ENCODE measurements around the gene ZNF420.
"Not testable (repeated sequence)": the region's sequence is repeated elsewhere in the genome, so short reads cannot be mapped to it uniquely, and the experiment has no call there.

The ZNF420 gene

DNA sequence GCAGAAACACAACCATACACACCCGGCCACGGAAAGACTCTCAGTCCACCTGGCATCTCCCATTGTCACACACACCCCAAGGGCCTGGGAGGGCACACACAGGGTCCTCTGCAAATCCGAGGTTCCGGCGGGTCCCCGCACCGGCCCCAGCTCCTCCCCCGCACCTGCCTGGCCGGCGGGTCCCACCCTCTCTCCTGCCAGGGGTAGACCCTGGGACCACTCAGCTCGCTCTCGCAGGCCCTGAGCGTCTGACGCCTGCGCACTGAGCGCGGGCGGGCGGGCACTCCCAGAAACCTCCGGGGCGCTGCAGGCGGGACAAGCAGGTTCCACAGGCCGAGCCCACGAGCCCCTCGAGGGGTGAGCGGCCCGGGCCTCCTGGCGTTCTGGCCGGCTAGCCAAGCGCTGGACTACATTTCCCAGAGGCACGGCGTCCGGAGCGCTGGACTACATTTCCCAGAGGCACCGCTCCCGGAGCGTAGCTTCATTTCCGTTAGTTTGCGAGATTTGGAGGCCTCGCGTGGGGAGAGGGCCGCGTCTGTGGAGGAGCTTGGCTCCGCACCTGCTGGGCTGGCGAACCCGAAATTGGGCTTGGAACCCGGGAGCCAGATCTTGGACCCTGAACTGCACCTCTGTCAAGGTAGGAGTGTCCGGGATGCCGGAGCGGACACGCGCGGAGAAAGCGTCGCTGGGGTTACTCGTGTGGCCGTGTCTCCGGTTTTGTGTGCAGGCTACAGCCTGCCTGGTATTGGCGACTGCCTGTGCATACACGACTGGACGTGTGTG, at the start of gene ZNF420:
Gene ZNF420, plus strand, starts transcription at position 500 of the 783 bp plus-strand sequence. CDS start 10,686 bp downstream, outside the sequence.
- peak; percentile 72; the same call in 1 of the 2 replicates for TF ChIP-seq POLR2A (IDR thresholded peaks at IDR 0.05; ENCODE audit: low read depth, low read length)
- DNase-seq (ENCODE audit: insufficient read length, low spot score): peak; percentile 91
- peak; percentile 89 for FAIRE-seq

GRCh38 chr19:37045140-37045539, 33.1 kb upstream of the ZNF420 start:
- TF ChIP-seq POLR2A (IDR thresholded peaks at IDR 0.05; ENCODE audit: low read depth, low read length): no peak
- FAIRE-seq (no peak), DNase-seq (ENCODE audit: insufficient read length, low spot score) (no peak)

DNA sequence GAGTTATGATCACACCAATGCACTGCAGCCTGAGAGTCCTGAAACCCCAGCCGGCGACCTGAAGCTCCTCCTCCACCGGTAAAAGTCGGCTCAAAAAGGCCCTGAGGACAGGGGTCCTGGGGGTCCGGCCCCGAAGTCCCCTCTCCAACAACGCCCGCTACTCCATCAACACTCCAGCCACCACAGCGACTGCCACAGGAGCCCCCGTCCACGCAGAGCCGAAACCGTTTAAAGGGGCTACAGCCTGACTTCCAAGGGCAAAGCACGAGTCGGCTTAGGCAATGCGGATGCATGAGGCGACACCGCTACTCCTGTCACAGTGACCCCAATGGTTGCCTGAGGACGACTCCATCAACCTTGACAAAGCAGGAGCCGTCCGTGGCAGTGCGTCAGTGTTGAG, 22.9 kb upstream of the ZNF420 start:
- DNase-seq (ENCODE audit: insufficient read length, low spot score): no peak
- no peak for FAIRE-seq
- no peak for TF ChIP-seq POLR2A (IDR thresholded peaks at IDR 0.05; ENCODE audit: low read depth, low read length)

DNA sequence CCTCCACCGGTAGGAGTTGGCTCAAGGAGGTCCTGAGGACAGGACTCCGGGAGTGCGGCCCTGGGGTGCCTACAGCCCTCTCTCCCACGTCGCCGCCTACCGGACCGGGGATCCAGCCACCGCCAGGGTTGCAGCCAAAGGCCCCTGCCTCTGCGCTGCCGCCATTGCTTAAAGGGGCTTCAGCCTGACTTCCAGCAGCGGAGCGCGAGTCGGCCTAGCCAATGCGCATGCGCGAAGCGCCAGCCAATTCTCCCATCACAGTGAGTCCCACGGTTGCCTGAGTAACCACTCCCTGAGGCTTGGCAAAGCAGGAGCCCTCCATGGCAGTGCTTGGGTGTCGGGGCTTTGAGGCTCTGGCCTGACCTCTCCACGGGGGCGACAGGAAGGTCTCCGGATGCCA, 21.5 kb upstream of the ZNF420 start:
- no peak for TF ChIP-seq POLR2A (IDR thresholded peaks at IDR 0.05; ENCODE audit: low read depth, low read length)
- DNase-seq (ENCODE audit: insufficient read length, low spot score) (no peak), FAIRE-seq (no peak)

DNA sequence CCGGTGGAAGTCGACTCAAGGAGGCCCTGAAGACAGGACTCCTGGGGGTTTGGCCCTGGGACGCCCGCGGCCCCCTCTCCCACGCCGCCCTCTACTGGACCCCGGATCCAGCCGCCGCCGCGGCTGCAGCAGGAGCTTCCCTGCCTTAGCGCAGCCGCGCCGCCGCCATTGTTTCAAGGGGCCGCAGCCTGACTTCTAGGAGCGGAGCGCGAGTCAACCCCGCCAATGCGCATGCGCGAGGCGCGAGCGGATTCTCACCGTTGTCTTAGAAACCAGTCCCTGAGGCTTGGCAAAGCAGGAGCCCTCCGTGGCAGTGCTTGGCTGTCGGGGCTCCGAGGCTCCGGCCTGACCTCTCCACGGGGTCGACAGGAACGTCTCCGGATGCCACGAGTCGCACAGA, 19.1 kb upstream of the ZNF420 start:
- no peak for TF ChIP-seq POLR2A (IDR thresholded peaks at IDR 0.05; ENCODE audit: low read depth, low read length)
- DNase-seq (ENCODE audit: insufficient read length, low spot score) (no peak), FAIRE-seq (no peak)

DNA sequence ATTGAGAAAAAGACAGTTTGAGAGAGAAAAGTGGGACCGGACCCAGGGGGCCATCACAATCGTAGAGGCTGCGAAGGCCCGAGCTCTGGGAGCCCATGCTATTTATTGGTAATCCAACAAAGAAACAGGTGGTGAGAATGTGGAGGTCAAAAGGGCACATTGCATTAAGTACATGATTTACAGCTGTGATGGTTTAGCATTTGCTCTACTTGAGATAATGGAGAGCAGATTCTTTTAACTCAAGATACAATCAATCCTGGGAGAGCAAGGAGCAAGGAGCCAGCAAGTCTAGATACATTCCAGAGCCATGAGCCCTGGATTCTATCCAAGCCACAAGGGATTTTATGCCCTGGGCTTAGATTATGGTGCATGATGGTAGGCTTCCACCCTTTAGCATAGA, 13.3 kb upstream of the ZNF420 start:
- FAIRE-seq; DNase-seq (ENCODE audit: insufficient read length, low spot score): not testable (repeated sequence)

GRCh38 chr19:37074111-37074510, 4.1 kb upstream of the ZNF420 start:
- no peak for FAIRE-seq
- DNase-seq (ENCODE audit: insufficient read length, low spot score): no peak
- no peak for TF ChIP-seq POLR2A (IDR thresholded peaks at IDR 0.05; ENCODE audit: low read depth, low read length)

GRCh38 chr19:37074819-37075362, 3.3 kb upstream of the ZNF420 start:
- no peak for TF ChIP-seq POLR2A (IDR thresholded peaks at IDR 0.05; ENCODE audit: low read depth, low read length)
- DNase-seq (ENCODE audit: insufficient read length, low spot score) (no peak), FAIRE-seq (no peak)

DNA sequence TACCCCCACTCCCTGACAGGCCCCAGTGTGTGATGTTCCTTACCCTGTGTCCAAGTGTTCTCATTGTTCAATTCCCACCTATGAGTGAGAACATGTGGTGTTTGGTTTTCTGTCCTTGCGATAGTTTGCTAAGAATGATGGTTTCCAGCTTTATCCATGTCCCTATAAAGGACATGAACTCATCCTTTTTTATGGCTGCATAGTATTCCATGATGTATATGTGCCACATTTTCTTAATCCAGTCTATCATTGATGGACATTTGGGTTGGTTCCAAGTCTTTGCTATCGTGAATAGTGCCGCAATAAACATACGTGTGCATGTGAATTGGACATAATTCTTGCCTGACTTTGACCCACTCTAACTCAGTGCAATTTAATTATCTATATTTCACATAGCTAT, 1.7 kb upstream of the ZNF420 start:
- FAIRE-seq; DNase-seq (ENCODE audit: insufficient read length, low spot score): not testable (repeated sequence)

DNA sequence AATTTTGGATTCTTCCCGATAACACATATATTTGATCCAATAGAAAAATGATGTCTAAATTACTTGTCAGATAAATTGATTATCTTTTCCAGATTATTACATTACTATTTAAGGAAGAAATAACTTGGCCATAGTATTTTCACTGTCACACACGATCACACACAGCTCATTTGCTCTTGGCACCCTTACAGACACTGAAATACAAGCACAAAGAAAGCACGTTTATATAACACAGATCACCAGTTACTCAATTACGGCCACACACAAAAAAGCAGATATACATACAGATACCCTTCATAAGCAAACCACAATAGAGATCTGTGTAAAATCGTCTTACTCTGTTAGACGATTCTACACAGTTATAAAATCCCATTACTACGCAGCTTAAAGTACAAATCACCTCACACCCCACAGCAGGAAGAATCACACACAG, 716 bp upstream of the ZNF420 start:
- DNase-seq (ENCODE audit: insufficient read length, low spot score) (no peak), FAIRE-seq (peak; percentile 85)
- no peak for TF ChIP-seq POLR2A (IDR thresholded peaks at IDR 0.05; ENCODE audit: low read depth, low read length)

DNA sequence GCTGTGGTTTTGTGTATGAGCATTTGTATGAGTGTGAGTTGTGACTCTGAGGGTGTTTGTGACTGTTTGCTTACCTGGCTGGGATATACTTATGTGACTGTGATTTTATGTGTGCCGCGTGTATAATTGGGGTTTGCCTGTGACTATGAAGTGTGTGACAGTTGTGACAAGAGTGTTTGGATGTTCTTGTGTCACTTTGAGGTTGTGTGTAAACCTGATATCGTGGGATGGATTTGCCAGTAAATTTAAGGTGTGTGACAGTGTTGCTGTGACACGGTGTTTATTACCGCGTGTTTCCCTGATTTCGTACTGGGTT, 442 bp downstream of the ZNF420 start:
- no peak for FAIRE-seq
- TF ChIP-seq POLR2A (IDR thresholded peaks at IDR 0.05; ENCODE audit: low read depth, low read length): no peak

DNA sequence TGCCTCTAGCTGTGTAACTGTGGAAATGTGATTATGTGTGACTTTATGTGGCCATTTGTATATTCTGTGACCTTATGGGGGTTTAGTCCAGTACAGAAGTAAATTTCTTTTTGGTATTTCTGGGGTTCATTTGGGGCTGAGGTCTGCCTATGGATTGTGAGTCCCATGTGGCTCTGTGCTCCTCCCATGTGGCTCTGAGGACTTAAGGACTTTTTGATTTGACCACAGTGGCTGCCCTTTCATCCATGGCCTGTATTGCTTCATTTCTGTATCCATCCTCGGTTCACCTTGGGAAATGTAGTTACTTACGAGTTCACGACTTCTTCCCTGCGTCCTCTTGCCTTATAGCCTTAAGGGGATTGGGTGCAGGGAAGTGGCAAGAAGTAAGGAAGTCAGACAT, 1.0 kb downstream of the ZNF420 start:
- no peak for TF ChIP-seq POLR2A (IDR thresholded peaks at IDR 0.05; ENCODE audit: low read depth, low read length)
- DNase-seq (ENCODE audit: insufficient read length, low spot score) (no peak), FAIRE-seq (peak; percentile 33)

More for the DNA sequence above, 442 bp downstream of the ZNF420 start:
- no peak for DNase-seq (ENCODE audit: insufficient read length, low spot score)

GRCh38 chr19:37082307-37082706, 4.1 kb downstream of the ZNF420 start:
- no peak for TF ChIP-seq POLR2A (IDR thresholded peaks at IDR 0.05; ENCODE audit: low read depth, low read length)
- DNase-seq (ENCODE audit: insufficient read length, low spot score): no peak
- no peak for FAIRE-seq

- no peak for FAIRE-seq
- no peak for TF ChIP-seq POLR2A (IDR thresholded peaks at IDR 0.05; ENCODE audit: low read depth, low read length)
- DNase-seq (ENCODE audit: insufficient read length, low spot score): no peak
These were observed 8.9 kb downstream of the ZNF420 start for GRCh38 chr19:37087110-37087509.

DNA sequence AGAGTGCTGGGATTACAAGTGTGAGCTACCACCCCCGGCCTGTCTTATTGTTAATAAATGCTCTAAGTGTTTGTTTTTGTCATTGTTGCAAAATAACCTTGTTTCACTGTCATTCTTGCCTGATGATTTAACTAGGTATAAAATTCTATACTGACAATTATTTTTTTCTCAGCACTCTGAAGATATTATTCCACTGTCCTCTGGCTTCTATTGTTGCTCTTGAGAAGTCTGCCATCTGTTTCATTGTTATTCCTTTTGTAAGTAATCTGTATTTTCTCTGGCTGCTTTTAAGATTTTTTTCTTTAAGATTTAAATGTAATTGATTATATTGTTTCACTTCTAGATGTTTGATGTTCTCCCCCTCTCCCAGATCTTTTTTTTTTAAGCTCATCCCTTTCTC, 17.6 kb downstream of the ZNF420 start:
- TF ChIP-seq POLR2A (IDR thresholded peaks at IDR 0.05; ENCODE audit: low read depth, low read length): no peak
- no peak for FAIRE-seq
- DNase-seq (ENCODE audit: insufficient read length, low spot score): no peak
